ENCODE results near the gene KIF26B.

KIF26B gene

GRCh38 chr1:245599371-245600174 is 444.8 kb downstream of the KIF26B start:
- DNase-seq (ENCODE audit: low read depth), result no peak

- no peak for DNase-seq (ENCODE audit: low read depth)
Observed at GRCh38 chr1:245600658-245601057, 445.9 kb downstream of the KIF26B start.

- no peak for DNase-seq (ENCODE audit: low read depth)
Observed at GRCh38 chr1:245603311-245603865, 448.6 kb downstream of the KIF26B start.

GRCh38 chr1:245604979-245605378 is 450.2 kb downstream of the KIF26B start:
- DNase-seq (ENCODE audit: low read depth), result no peak

GRCh38 chr1:245605480-245606156 is 450.8 kb downstream of the KIF26B start:
- DNase-seq (ENCODE audit: low read depth), result no peak

GRCh38 chr1:245606157-245606725 is 451.5 kb downstream of the KIF26B start:
- DNase-seq (ENCODE audit: low read depth), result no peak

- DNase-seq (ENCODE audit: low read depth), result no peak
Observed at GRCh38 chr1:245608271-245608670, 453.5 kb downstream of the KIF26B start.

- no peak for DNase-seq (ENCODE audit: low read depth)
Observed at GRCh38 chr1:245609354-245610150, 454.8 kb downstream of the KIF26B start.

- DNase-seq (ENCODE audit: low read depth), result no peak
Observed at GRCh38 chr1:245611251-245611650, 456.5 kb downstream of the KIF26B start.

GRCh38 chr1:245614476-245614875 is 459.7 kb downstream of the KIF26B start:
- no peak for DNase-seq (ENCODE audit: low read depth)

GRCh38 chr1:245615001-245615400 is 460.2 kb downstream of the KIF26B start:
- DNase-seq (ENCODE audit: low read depth), result no peak

GRCh38 chr1:245621589-245621988 is 466.8 kb downstream of the KIF26B start:
- no peak for DNase-seq (ENCODE audit: low read depth)

GRCh38 chr1:245622332-245623014 is 467.7 kb downstream of the KIF26B start:
- no peak for DNase-seq (ENCODE audit: low read depth)

GRCh38 chr1:245641384-245641783 is 486.6 kb downstream of the KIF26B start:
- no peak for DNase-seq (ENCODE audit: low read depth)

- no peak for DNase-seq (ENCODE audit: low read depth)
Observed at GRCh38 chr1:245645406-245645805, 490.6 kb downstream of the KIF26B start.

- no peak for DNase-seq (ENCODE audit: low read depth)
Observed at GRCh38 chr1:245645894-245646293, 491.1 kb downstream of the KIF26B start.

GRCh38 chr1:245648749-245649522 is 494.2 kb downstream of the KIF26B start:
- DNase-seq (ENCODE audit: low read depth), result no peak

GRCh38 chr1:245649666-245650065 is 494.9 kb downstream of the KIF26B start:
- DNase-seq (ENCODE audit: low read depth), result no peak

GRCh38 chr1:245650441-245650960 is 495.7 kb downstream of the KIF26B start:
- no peak for DNase-seq (ENCODE audit: low read depth)

- DNase-seq (ENCODE audit: low read depth), result no peak
Observed at GRCh38 chr1:245651093-245651492, 496.3 kb downstream of the KIF26B start.

Data from stimulated activated CD4-positive, alpha-beta T cell treated with anti-CD3 and anti-CD28 coated beads, Interleukin-2, amount 100 ng/mL, for 4 hours (primary cell).